WTC11 (cell line): ENCODE data around the gene PARD3B. TPM values are rescaled to one million over a fixed set of nuclear protein-coding genes. Genes with fewer than 3 reads are reported as not detected.

ENCODE experiments used
- ATAC-seq: fragments of 200-7000 bp; cut with Tn5 transposase; 2 replicates; pipeline ENCODE4 v1.10.0; 2021; ENCODE audit warnings: mild to moderate bottlenecking, moderate library complexity
- CTCF ChIA-PET: fragments of 300-600 bp; sonication (Branson Sonifier 250); formaldehyde crosslinking; loops from one replicate; lab custom pipeline; 2021; ENCODE audit warnings: antibody characterized with exemption; lab: Charles Lee
- POLR2A ChIA-PET: fragments of 350-600 bp; sonication (Branson Sonifier 250); formaldehyde crosslinking; loops from one replicate; lab custom pipeline; 2021; ENCODE audit warnings: antibody characterized with exemption; lab: Charles Lee
- DNase-seq: peaks from one replicate; pipeline ENCODE4 v3.0.0; 2021; ENCODE audit warnings: low spot score
- H3K27ac Mint-ChIP-seq: 2 replicates; pipeline ENCODE4 v1.8.0; 2021; ENCODE audit warnings: mixed read lengths
- H3K27me3 Mint-ChIP-seq: 2 replicates; pipeline ENCODE4 v1.8.0; 2021; ENCODE audit warnings: low read depth, mild to moderate bottlenecking, moderate library complexity, mixed read lengths
- H3K36me3 Mint-ChIP-seq: 2 replicates; pipeline ENCODE4 v1.8.0; 2021; ENCODE audit warnings: mixed read lengths
- H3K4me1 Mint-ChIP-seq: 2 replicates; pipeline ENCODE4 v1.8.0; 2022; ENCODE audit warnings: mixed read lengths
- H3K4me3 Mint-ChIP-seq: 2 replicates; pipeline ENCODE4 v1.8.0; 2021; ENCODE audit warnings: mild to moderate bottlenecking, moderate library complexity, mixed read lengths
- H3K9me3 Mint-ChIP-seq: 2 replicates; pipeline ENCODE4 v1.8.0; 2021; ENCODE audit warnings: mixed read lengths
- FOXJ3 ChIP-seq: sonication (generic); formaldehyde crosslinking; IDR thresholded peaks from 2 replicates; pipeline ENCODE4 v1.9.0; 2021; ENCODE audit warnings: missing genetic modification reagents, mild to moderate bottlenecking, borderline replicate concordance
- GRHL2 ChIP-seq: fragments of 250-450 bp; sonication (Bioruptor Pico); IDR thresholded peaks from 2 replicates; pipeline ENCODE4 v1.8.0; 2022; ENCODE audit warnings: mild to moderate bottlenecking, moderate library complexity; ENCODE audit not compliant: insufficient replicate concordance, severe bottlenecking
- HMGA2 ChIP-seq: fragments of 250-450 bp; sonication (Bioruptor Pico); IDR thresholded peaks from 2 replicates; pipeline ENCODE4 v1.4.0; 2021; ENCODE audit warnings: mild to moderate bottlenecking, moderate library complexity
- IRF2 ChIP-seq: sonication (generic); formaldehyde crosslinking; IDR thresholded peaks from 2 replicates; pipeline ENCODE4 v1.8.0; 2022; ENCODE audit warnings: low read depth, missing genetic modification reagents, borderline replicate concordance
- KAT7 ChIP-seq: sonication (generic); formaldehyde crosslinking; IDR thresholded peaks from 2 replicates; pipeline ENCODE4 v1.8.1; 2023; ENCODE audit warnings: missing genetic modification reagents, mild to moderate bottlenecking, borderline replicate concordance
- MYBL2 ChIP-seq: sonication (generic); formaldehyde crosslinking; IDR thresholded peaks from 2 replicates; pipeline ENCODE4 v1.8.1; 2023; ENCODE audit warnings: mild to moderate bottlenecking, moderate library complexity, missing genetic modification reagents
- NFATC4 ChIP-seq: fragments of 250-450 bp; sonication (Bioruptor Pico); IDR thresholded peaks from 2 replicates; pipeline ENCODE4 v1.9.0; 2021; ENCODE audit warnings: mild to moderate bottlenecking
- NR2C2 ChIP-seq: sonication (generic); formaldehyde crosslinking; IDR thresholded peaks from 2 replicates; pipeline ENCODE4 v1.8.0; 2022; ENCODE audit warnings: mild to moderate bottlenecking, missing genetic modification reagents
- PREB ChIP-seq: sonication (generic); formaldehyde crosslinking; IDR thresholded peaks from 2 replicates; pipeline ENCODE4 v1.8.1; 2022; ENCODE audit warnings: mild to moderate bottlenecking, missing genetic modification reagents, moderate library complexity, borderline replicate concordance
- STAT6 ChIP-seq: sonication (generic); formaldehyde crosslinking; conservative IDR thresholded peaks from 2 replicates; pipeline ENCODE4 v1.8.1; 2023; ENCODE audit warnings: mild to moderate bottlenecking, low read depth, missing genetic modification reagents, moderate library complexity
- TEAD4 ChIP-seq: sonication (generic); formaldehyde crosslinking; IDR thresholded peaks from 2 replicates; pipeline ENCODE4 v1.8.0; 2022; ENCODE audit warnings: mild to moderate bottlenecking, missing genetic modification reagents
- ZNF281 ChIP-seq: sonication (generic); formaldehyde crosslinking; IDR thresholded peaks from 2 replicates; pipeline ENCODE4 v1.8.0; 2023; ENCODE audit warnings: mild to moderate bottlenecking, missing genetic modification reagents
- ZNF425 ChIP-seq: fragments of 250-450 bp; sonication (Bioruptor Pico); conservative IDR thresholded peaks from 2 replicates; pipeline ENCODE4 v1.9.0; 2021; ENCODE audit warnings: mild to moderate bottlenecking
- ZSCAN18 ChIP-seq: fragments of 250-450 bp; sonication (Bioruptor Pico); IDR thresholded peaks from 2 replicates; pipeline ENCODE4 v2.1.2; 2022; ENCODE audit warnings: mild to moderate bottlenecking, moderate library complexity
- total RNA-seq: library from RNA; stranded (reverse); gene quantifications from 3 replicates; pipeline ENCODE4 v1.2.3, GENCODE V29; 2021
- TF ChIP-seq, protein P1 (sequence below): sonication (generic); formaldehyde crosslinking; conservative IDR thresholded peaks from 2 replicates; pipeline ENCODE4 v1.8.1; 2022; ENCODE audit warnings: mild to moderate bottlenecking, missing genetic modification reagents

PARD3B gene
- total RNA-seq, 1 experiment from 2014 or later, result 5.6 TPM

DNA sequence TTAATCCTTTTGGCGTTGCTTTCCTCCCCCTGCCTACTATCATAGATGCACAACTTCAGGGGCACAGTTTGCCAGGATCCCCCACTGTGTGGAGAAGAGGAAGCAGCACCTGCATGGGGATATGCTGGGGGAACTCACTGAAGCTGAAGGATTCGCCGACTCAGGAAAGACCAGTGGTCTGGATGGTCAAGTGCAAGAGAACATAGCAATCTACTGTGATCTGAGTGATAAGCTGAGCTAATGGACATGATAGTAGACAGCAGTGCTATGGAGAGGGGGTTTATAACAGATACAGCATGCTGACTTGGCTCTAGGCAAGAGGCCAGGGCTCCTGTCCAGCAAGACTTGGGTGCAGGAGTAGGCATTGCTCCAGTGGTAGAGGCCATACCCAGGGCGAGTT is 1012.6 kb downstream of the PARD3B start (continued):
- TF ChIP-seq ZNF281 (CRISPR knock-in tag) (no peak), FOXJ3 (CRISPR knock-in tag) (no peak), ZNF425 (CRISPR knock-in tag) (no peak), ZSCAN18 (no peak), TEAD4 (CRISPR knock-in tag) (no peak), NFATC4 (CRISPR knock-in tag) (no peak)

DNA sequence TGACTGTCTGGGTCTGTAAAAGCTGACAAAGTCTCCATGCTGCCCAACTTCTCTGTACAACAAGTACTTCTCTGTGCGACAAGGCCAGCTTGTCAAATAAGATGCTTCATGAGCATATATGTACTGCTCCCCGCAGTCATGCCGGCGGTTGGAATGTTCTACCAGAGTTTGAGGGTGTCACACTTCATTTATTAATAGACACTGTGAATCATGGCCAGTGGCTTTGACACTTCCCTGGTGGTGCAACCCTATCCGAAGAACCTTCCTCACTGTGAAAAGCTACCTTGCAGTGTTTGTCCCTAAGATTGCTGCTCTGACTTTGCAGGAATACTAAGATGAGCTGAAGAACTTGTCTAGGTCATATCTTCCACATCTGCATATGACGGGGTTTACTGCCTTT is 1016.2 kb downstream of the PARD3B start:
- ChIA-PET CTCF (interaction anchor here (1.0 to 1.2 kb wide), 2 partner anchors 117 to 121 kb away, joined by 3 to 4 read pairs; partner anchors contain the start of gene NRP2), POLR2A (no interaction called here)
- H3K27me3 Mint-ChIP-seq, result no peaks in the 10 kb centered on the region
- no peak overlapping the region for H3K4me3 Mint-ChIP-seq
- DNase-seq (no peak), ATAC-seq (no peak)
- H3K27ac Mint-ChIP-seq, result no peak overlapping the region
- TF ChIP-seq GRHL2 (no peak), PREB (no peak), STAT6 (CRISPR knock-in tag) (no peak), MYBL2 (CRISPR knock-in tag) (no peak), IRF2 (CRISPR knock-in tag) (no peak), NFATC4 (CRISPR knock-in tag) (no peak), KAT7 (CRISPR knock-in tag) (no peak), NR2C2 (CRISPR knock-in tag) (no peak), HMGA2 (CRISPR knock-in tag) (no peak), ZNF281 (CRISPR knock-in tag) (no peak)
- TF ChIP-seq, protein P1, sequence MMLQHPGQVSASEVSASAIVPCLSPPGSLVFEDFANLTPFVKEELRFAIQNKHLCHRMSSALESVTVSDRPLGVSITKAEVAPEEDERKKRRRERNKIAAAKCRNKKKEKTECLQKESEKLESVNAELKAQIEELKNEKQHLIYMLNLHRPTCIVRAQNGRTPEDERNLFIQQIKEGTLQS (CRISPR knock-in tag), result no peak
- TF ChIP-seq, all 79 proteins: peak for 0
- Mint-ChIP-seq H3K4me1 (peaks cover 23% of the 10 kb centered on the region), H3K9me3 (no peaks in the 10 kb centered on the region), H3K36me3 (no peaks in the 10 kb centered on the region)
